Fibroblast of lung (primary cell): ENCODE measurements around the gene ARHGAP10. TPM values are rescaled to one million over a fixed set of nuclear protein-coding genes. Genes with fewer than 3 reads are reported as not detected.

Experiments
- DNase-seq, 2 donors: peaks; one replicate each; pipeline versions ENCODE4 v3.0.0 to v3.0.0-alpha.2; 2010; ENCODE audit warnings: low read depth in 2 of 2
- H2AFZ ChIP-seq: 2 replicates; pipeline ENCODE4 v1.5.1; 2012; ENCODE audit warnings: low read length, control low read depth, inconsistent platforms
- H3K27ac ChIP-seq: 2 replicates; pipeline ENCODE4 v1.5.1; 2011; ENCODE audit warnings: low read length, control low read depth; ENCODE audit not compliant: insufficient read depth
- H3K27me3 ChIP-seq: 2 replicates; pipeline ENCODE4 v1.5.1; 2011; ENCODE audit warnings: mild to moderate bottlenecking, low read length; ENCODE audit not compliant: control insufficient read depth, insufficient read depth
- H3K36me3 ChIP-seq: 2 replicates; pipeline ENCODE4 v1.5.1; 2011; ENCODE audit warnings: low read length; ENCODE audit not compliant: control insufficient read depth, insufficient read depth
- H3K4me1 ChIP-seq: 2 replicates; pipeline ENCODE4 v1.5.1; 2011; ENCODE audit warnings: low read length; ENCODE audit not compliant: control insufficient read depth, insufficient read depth; ENCODE audit errors: extremely low read depth
- H3K4me2 ChIP-seq: 2 replicates; pipeline ENCODE4 v1.5.1; 2011; ENCODE audit warnings: low read length, control low read depth; ENCODE audit not compliant: insufficient read depth; ENCODE audit errors: extremely low read depth
- H3K4me3 ChIP-seq, 4 experiments: fragments of 200-600 bp in 1 of 4; sonication (generic) in 1 of 4; replicated peaks in 1 of 4; 2 replicates each; pipeline ENCODE4 v1.5.1; 2011 to 2016; ENCODE audit warnings: low read length in 4 of 4, low read depth in 3 of 4, mild to moderate bottlenecking in 3 of 4, control low read depth in 2 of 4, inconsistent platforms in 1 of 4, mixed read lengths in 1 of 4; ENCODE audit not compliant: insufficient read depth in 1 of 4; ENCODE audit errors: control extremely low read depth in 1 of 4
- H3K79me2 ChIP-seq: 2 replicates; pipeline ENCODE4 v1.5.1; 2012; ENCODE audit warnings: mild to moderate bottlenecking, low read length, inconsistent platforms; ENCODE audit not compliant: control insufficient read depth, insufficient read depth
- H3K9ac ChIP-seq: 2 replicates; pipeline ENCODE4 v1.5.1; 2011; ENCODE audit warnings: mild to moderate bottlenecking, low read length, control low read depth; ENCODE audit not compliant: insufficient read depth
- H3K9me3 ChIP-seq: 2 replicates; pipeline ENCODE4 v1.5.1; 2012; ENCODE audit warnings: low read depth, low read length; ENCODE audit not compliant: control insufficient read depth, insufficient read depth
- H4K20me1 ChIP-seq: 2 replicates; pipeline ENCODE4 v1.5.1; 2011; ENCODE audit warnings: low read length; ENCODE audit not compliant: control insufficient read depth, insufficient read depth; ENCODE audit errors: extremely low read depth
- CTCF ChIP-seq, 2 donors: IDR thresholded peaks in 1 of 2; conservative IDR thresholded peaks in 1 of 2; 1 replicate in 1 of 2; 2 replicates in 1 of 2; pipeline ENCODE4 v1.5.1; 2011 to 2012; ENCODE audit warnings: low read length in 2 of 2, control low read depth in 1 of 2, inconsistent platforms in 1 of 2, low read depth in 1 of 2, mild to moderate bottlenecking in 1 of 2
- EZH2 ChIP-seq: IDR thresholded peaks from 2 replicates; pipeline ENCODE4 v1.5.1; 2012; ENCODE audit warnings: low read length, control low read depth, mild to moderate bottlenecking; ENCODE audit errors: missing control alignments
- polyA plus RNA-seq, 2 donors: library from polyadenylated mRNA; depleted of rRNA in 1 of 2; stranded (reverse) in 1 of 2; unstranded in 1 of 2; fragments of >200 nt; gene quantifications; 2 replicates each; pipeline ENCODE4 v1.2.1, GENCODE V29; 2011 to 2012; ENCODE audit warnings: missing spikeins in 1 of 2
- total RNA-seq: library from RNA; depleted of rRNA; stranded (reverse); fragments of >200 nt; gene quantifications from 2 replicates; pipeline ENCODE4 v1.2.1, GENCODE V29; 2014

The ARHGAP10 gene
- total and polyA plus RNA-seq, 2 donors (not counting 1 experiment from before 2014, with no cell fraction given) = 21.6 to 35.8 TPM

- Histone ChIP-seq H3K79me2 (peaks cover 36% of the 10 kb centered on the region), H3K9me3 (no peaks in the 10 kb centered on the region), H3K4me2 (no peak overlapping the region), H3K36me3 (no peaks in the 10 kb centered on the region), H3K4me3 (no peak overlapping the region), H4K20me1 (no peaks in the 10 kb centered on the region), H3K4me1 (no peaks in the 10 kb centered on the region), H3K27ac (no peak overlapping the region), H2AFZ (no peak overlapping the region), H3K9ac (no peak overlapping the region), H3K27me3 (no peaks in the 10 kb centered on the region)
- TF ChIP-seq EZH2 = no peak
- DNase-seq = no peak
These were observed 74.1 kb downstream of the ARHGAP10 start for GRCh38 chr4:147805946-147806345.

- no peak overlapping the region for H3K9ac ChIP-seq
These were observed 76.6 kb downstream of the ARHGAP10 start for GRCh38 chr4:147808447-147808846.

GRCh38 chr4:147809211-147809610 is 77.3 kb downstream of the ARHGAP10 start:
- Histone ChIP-seq H3K27me3 (no peaks in the 10 kb centered on the region), H3K9ac (no peak overlapping the region), H3K27ac (no peak overlapping the region), H4K20me1 (no peaks in the 10 kb centered on the region), H3K79me2 (peaks cover 39% of the 10 kb centered on the region), H2AFZ (no peak overlapping the region), H3K36me3 (no peaks in the 10 kb centered on the region), H3K4me2 (no peak overlapping the region), H3K4me3 (no peak overlapping the region), H3K9me3 (no peaks in the 10 kb centered on the region), H3K4me1 (no peaks in the 10 kb centered on the region)
- TF ChIP-seq CTCF (conservative IDR thresholded peaks at IDR 0.05 in 1 of 2, IDR thresholded peaks at IDR 0.05 in 1 of 2; ENCODE audit: low read depth in 1 of 2, low read length in 2 of 2) (no peak), EZH2 (no peak)
- DNase-seq = no peak

More at GRCh38 chr4:147808447-147808846, 76.6 kb downstream of the ARHGAP10 start:
- Histone ChIP-seq H2AFZ (no peak overlapping the region), H3K4me1 (no peaks in the 10 kb centered on the region), H3K4me3 (no peak overlapping the region), H4K20me1 (no peaks in the 10 kb centered on the region), H3K79me2 (peaks cover 43% of the 10 kb centered on the region), H3K9me3 (no peaks in the 10 kb centered on the region), H3K27me3 (no peaks in the 10 kb centered on the region), H3K36me3 (no peaks in the 10 kb centered on the region), H3K27ac (no peak overlapping the region), H3K4me2 (peak overlapping the region; percentile 18)
- TF ChIP-seq EZH2 (no peak), CTCF (conservative IDR thresholded peaks at IDR 0.05 in 1 of 2, IDR thresholded peaks at IDR 0.05 in 1 of 2; ENCODE audit: low read depth in 1 of 2, low read length in 2 of 2) (no peak)
- no peak for DNase-seq
